ENCODE results near the gene STIP1.

The STIP1 gene

DNA sequence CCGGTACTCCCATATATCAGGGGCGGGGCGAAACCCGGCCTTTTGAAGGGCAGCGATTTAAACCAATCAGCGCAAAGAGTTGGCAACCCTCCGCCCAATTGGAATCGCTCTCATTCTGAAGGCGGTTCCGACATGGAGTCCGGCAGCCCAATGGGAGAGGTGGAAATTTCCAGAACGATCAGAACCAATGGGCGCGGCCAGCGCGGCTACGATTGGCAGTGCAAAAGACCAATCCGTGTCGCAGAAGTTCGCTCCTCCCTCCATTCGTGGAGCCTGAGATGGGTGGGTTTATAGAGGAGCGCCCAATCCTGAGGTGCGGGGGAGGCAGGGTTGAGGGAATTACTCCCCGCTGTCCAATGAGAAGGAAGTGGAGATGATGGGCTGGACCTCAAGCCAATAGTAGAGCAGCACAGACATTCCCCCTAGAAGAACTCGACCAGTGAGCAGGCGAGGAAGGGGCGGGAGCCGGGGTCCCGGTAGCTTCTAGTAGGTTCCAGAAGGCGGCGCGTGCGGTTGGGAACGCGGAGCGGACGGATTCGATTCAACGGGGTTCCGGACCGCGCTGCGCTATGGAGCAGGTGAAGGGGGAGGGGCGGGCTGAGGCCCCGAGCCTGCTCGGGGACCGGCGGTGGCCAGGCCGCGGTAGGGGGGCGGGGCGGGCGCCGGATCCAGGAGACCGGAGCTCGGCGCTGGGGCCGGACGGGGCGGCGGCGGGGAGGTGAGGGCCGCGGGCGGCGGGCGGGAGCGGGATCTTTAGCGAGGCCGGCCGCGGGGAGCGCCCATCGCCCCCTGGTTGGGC, at the start of gene STIP1:
Gene STIP1, plus strand, starts transcription at position 479 of the 799 bp plus-strand sequence. Its CDS starts 91 bp downstream, at position 570.
- DNase-seq: peak; percentile 99 to 100 (median 100)

DNA sequence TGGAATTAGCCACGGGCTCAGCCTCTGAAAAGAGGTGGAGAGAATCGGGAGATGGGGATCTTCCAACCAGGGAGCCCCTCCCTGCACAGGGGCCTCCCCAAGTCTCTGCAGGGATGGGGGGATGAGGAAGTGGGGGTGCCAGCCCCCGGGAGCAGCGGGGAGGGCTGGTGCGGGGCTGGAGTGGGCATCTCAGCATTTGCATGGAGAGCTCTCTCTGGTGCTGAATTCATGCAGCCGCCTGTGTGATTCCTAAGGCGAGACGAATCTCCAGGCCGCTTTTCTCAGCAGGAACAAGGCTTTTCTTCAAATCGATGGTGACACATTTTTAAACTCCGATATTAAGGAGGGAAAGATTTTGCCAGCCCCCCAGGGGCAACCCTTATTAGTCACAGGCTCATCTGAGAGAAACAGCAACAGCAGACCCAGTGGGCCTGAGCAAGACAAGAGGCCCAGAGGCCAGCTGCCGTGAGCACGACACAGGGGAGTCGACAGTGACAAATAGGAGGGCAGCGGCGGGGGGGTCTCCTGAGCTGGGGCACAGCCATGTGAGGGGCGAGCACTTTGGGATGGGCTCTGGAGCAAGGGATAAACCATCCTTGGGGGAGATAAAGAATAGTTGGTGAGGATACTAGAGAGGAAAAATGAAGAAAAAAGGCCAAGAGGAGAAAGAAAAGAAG, 49.1 kb upstream of the STIP1 start:
- DNase-seq: no peak

- no peak for DNase-seq
Observed at GRCh38 chr11:64138398-64138797, 47.6 kb upstream of the STIP1 start.

DNA sequence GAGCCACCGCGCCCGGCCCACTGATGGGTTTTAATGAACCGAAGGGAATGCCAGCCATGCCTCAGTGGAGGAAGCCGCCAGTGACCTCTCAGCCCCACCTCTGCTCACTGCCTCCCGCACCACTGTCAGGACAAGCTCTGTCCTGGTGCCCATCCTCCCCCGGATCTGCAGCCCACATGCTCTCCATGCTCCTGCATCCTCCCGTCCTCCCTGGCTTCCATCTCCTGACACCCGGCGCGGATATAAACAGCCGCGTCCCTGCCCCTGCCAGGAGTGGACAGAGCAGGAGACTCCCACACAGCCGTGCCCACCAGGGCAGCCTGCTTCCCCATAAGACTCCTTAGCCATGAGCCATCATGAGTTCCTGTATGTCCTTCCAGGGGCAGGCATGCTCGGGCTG, 46.9 kb upstream of the STIP1 start:
- no peak for DNase-seq

GRCh38 chr11:64140082-64140481, 45.9 kb upstream of the STIP1 start:
- no peak for DNase-seq

GRCh38 chr11:64141081-64141783, 44.7 kb upstream of the STIP1 start:
- DNase-seq: no peak

GRCh38 chr11:64144587-64145472, 41.1 kb upstream of the STIP1 start:
- DNase-seq: no peak

DNA sequence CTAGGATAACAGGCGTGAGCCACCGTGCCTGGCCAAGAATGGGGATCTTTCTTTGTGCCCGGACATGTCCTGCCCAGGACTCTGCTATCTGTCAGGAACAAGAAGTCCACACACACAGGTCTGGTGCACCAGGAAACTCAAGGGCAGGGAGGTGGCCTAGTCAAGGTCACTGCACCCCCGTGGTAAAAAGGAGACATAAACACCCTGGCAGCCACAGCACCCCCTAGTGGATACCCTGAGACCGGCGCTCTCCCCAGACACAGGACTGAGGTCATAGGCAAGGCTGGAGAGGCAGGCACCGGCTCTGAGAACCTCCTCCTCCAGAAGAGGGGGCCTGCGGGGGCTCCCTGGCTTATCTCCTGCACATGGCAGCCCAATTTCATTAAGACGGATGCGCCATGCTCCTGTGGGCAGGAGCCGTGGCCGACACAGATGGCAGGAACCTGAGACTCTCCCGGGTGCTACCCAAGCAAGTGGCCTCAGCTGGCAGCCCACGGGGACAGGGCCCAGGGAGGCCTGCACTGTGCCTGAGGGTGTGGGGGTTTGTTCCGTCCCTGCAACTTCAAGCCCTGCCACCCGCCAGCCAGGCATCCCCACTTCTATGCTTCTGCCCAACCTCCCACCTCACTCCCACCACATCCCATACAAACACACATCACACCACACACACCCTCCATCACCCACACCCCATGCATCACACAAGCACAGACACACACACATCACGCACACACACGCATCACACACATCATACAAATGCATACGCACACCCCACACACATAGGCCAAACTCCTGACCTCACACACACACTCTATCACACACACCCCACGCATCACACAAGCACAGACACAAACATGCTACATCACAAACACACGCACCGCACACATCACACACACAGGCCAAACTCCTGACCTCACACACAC, 39.7 kb upstream of the STIP1 start:
- DNase-seq: peak; percentile 77 to 87 (median 82)

- peak; percentile 77 to 91 (median 86) for DNase-seq
Observed at GRCh38 chr11:64148226-64148916, 37.6 kb upstream of the STIP1 start.

DNA sequence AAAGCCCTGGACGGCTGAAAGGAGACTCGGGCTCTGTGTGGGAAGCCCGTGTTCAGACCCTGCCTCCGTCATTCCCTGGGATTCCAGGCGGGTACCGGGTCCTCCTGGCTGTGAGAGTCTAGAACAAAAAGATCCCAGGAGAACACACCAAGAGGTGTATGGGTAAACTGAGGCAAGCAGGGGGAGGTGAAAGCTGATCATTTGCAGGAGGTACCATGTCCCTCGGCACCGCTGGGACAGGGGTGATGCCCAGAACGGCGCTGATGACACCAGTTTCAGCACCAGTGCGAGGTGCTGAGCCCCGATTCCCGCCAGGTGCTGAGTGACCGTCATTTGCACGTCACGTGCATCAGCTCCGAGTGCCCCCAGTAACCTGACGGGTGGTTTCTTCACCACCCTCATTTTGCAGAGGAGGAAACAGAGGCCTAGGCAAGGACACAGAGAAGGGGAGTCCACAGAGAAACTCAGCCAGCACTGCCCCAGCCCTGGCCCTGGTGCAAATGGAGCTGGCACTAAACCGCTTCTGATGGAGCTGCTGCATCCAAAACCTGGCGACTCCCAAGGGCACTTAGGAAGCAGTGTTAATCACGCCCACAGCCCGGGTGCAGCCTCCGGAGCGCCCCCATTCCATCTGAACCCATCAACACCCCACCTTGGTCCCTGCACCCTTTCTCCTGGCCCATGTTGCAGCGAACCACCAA, 36.9 kb upstream of the STIP1 start:
- DNase-seq: no peak

DNA sequence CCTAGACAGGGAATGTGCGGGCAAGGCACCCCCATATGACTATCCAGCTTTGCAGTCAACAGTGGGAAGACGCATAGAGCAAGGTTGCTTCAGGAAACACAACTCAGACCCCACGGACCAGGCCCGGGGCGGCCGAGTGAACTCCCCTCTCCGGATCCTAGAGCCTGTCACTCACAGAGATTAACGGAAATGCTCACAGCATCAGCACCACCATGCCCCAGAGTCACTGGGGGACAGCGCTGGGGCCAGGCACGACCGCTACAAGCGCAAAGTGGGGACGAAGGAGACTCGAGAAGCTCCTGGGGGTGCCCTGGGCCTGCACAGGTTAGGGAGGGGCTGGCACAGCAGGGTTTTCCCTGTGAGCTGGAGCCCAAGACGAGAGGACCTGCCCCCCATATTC, 35.9 kb upstream of the STIP1 start:
- DNase-seq: no peak

- no peak for DNase-seq
Observed at GRCh38 chr11:64150481-64151239, 35.3 kb upstream of the STIP1 start.

- DNase-seq: no peak
Observed at GRCh38 chr11:64151337-64151736, 34.6 kb upstream of the STIP1 start.

DNA sequence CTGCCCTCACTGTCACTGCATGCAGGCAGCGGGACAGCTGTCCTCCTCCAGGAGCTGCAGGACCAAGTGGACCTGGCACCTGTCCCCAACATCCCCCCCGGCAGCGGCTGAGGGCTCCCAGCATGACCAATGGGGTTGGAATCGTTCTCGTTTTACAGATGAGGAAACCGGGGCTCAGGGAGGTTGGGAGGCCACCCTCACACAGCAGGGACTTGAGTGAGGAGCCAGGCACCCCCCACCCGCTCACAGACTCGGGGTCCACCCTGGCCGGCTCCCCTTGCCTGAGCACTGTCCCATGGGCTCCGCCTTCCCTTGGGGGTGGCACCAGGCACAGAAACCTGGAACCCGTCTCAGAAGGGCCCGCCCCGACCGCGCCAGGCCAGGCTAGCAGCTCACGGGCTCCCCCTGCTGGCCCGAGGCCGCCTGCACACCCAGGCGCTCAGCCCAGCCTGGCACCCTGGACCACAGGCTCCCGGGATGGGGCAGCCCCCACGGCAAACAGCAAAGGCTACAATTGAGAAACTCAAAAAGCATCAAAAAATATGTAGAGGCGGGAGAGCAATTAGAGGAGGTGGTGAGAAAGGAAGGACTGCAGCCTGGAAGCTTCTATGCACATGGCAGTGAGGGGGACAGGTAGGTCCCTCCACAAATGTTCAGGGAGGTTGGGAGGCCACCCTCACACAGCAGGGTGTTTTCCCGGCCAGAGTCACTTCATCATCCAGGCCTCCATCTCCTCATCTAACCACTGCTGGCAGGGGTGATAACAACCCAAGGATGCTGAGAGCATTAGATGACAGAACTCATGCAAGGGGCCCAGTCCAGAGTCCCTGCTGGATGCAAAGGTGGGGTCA, 32.9 kb upstream of the STIP1 start:
- peak; percentile 62 to 87 (median 81) for DNase-seq

DNA sequence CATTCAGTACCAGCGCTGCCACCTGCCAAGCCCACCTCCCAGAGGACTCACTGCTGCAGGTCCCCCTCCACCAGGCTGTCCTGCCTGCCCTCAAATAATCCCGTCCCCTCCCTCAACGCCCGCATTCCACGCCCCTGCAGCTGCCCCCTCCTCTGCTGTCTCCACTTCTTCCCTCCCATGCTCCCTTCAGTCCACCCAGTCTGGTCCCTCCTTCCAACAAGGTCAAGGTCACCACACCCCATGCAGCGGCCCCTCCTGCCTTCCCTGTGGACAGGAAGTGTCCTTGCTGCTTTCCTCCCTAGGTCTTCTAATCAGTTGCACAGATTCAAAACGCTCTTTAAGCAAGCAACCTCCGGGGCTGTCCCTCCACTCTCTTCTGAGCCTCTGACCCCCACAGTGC, 32.2 kb upstream of the STIP1 start:
- no peak for DNase-seq

DNA sequence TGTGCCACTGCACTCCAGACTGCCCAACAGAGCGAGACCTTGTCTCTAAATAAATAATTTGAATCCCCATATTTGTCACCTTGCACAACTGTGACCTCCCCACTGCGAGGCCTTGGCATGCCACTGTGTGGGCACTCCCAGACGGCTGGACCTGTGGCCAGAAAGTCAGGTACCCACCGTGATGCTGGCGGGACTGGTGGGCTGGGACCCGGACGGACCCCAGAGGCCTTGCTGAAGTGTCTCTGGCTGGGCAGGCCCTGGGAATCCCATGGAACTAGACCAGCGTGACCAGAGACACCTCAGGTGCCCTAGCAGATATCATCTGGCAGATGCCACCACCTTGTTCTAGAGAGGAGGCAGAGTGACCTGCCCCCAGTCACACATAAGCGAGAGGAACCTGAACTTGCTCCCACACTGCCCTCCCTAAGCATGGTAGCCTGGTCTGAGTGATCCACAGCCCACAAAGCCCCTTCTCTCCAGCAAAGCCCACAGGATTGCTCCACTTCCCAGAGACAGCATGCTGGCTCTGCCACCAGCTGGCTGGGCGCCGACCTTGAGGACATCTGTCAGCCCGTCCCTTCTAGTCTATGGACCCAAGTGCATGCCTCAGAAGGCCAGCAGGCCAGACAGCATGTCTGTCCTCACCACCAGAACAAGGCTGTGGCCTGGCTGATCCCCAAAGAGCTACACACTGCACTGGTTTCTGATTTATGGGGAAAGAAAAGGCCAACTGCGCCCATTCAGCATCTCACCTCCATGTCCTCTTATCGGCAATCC, 29.5 kb upstream of the STIP1 start:
- DNase-seq: no peak

GRCh38 chr11:64157631-64158394, 28.2 kb upstream of the STIP1 start:
- DNase-seq: no peak
